GM12878 (cell line): Measurements from ENCODE around the gene GPC6.

Source experiments
- ATF3 ChIP-seq: IDR thresholded peaks from 2 replicates; pipeline ENCODE4 v1.6.1; 2011; ENCODE audit warnings: low read depth, mild to moderate bottlenecking, low read length, moderate library complexity, borderline replicate concordance; ENCODE audit errors: extremely low read depth
- ESRRA ChIP-seq: IDR thresholded peaks from 2 replicates; pipeline ENCODE4 v1.6.1; 2012; ENCODE audit warnings: mild to moderate bottlenecking, low read length, improper control_type of control experiment
- FOXM1 ChIP-seq: IDR thresholded peaks from 2 replicates; pipeline ENCODE4 v1.6.1; 2012; ENCODE audit warnings: low read depth, mild to moderate bottlenecking, inconsistent platforms, low read length, moderate library complexity
- POLR2A ChIP-seq: IDR thresholded peaks from 2 replicates; pipeline ENCODE4 v1.6.1; 2011; ENCODE audit warnings: low read depth, mild to moderate bottlenecking, low read length
- POLR2AphosphoS2 ChIP-seq: IDR thresholded peaks from 2 replicates; pipeline ENCODE4 v1.6.1; 2011; ENCODE audit warnings: low read depth, mild to moderate bottlenecking, low read length, improper control_type of control experiment, moderate library complexity
- RAD21 ChIP-seq: IDR thresholded peaks from 2 replicates; pipeline ENCODE4 v1.6.1; 2011; ENCODE audit warnings: mild to moderate bottlenecking, low read depth, low read length, moderate library complexity; ENCODE audit not compliant: insufficient read depth
- USF1 ChIP-seq: IDR thresholded peaks from 2 replicates; pipeline ENCODE4 v1.6.1; 2011; ENCODE audit warnings: borderline replicate concordance, low read depth, mild to moderate bottlenecking, moderate library complexity, mixed read lengths, low read length; ENCODE audit not compliant: insufficient read depth; ENCODE audit errors: extremely low read length

GRCh38 chr13:94157705-94158218 is 931.2 kb downstream of the GPC6 start:
- TF ChIP-seq ATF3, result no peak
- no peak for TF ChIP-seq POLR2AphosphoS2
- TF ChIP-seq POLR2A, result no peak
- TF ChIP-seq USF1, result no peak
- TF ChIP-seq RAD21, result no peak
- no peak for TF ChIP-seq FOXM1
- TF ChIP-seq ESRRA, result no peak
